DND-41 (cell line): ENCODE results near the gene DRGX.

Experiments
- CTCF ChIP-seq: IDR thresholded peaks from 2 replicates; pipeline ENCODE4 v1.5.1; 2012; ENCODE audit warnings: borderline replicate concordance, low read length, moderate library complexity, mild to moderate bottlenecking; ENCODE audit not compliant: poor library complexity, severe bottlenecking; ENCODE audit errors: extremely low read depth
- EZH2 ChIP-seq: IDR thresholded peaks from 3 replicates; pipeline ENCODE4 v1.6.1; 2012; ENCODE audit warnings: borderline replicate concordance, low read depth, mild to moderate bottlenecking, moderate library complexity, low read length, inconsistent platforms; ENCODE audit not compliant: severe bottlenecking

GRCh38 chr10:49389361-49389933, 6.4 kb downstream of the DRGX start:
- TF ChIP-seq CTCF: no peak
- TF ChIP-seq EZH2: no peak
